GM12892 (cell line): ENCODE measurements around the gene SLC18A3.

ENCODE experiments used
- DNase-seq: peaks from one replicate; pipeline ENCODE4 v3.0.0; 2011; ENCODE audit not compliant: insufficient read length
- FAIRE-seq: peaks from 2 replicates; lab custom pipeline; 2011; peaks lifted over from hg19 to GRCh38; lab: Jason Lieb, UNC
- POLR2A ChIP-seq: IDR thresholded peaks from 2 replicates; pipeline ENCODE4 v1.6.1; 2011; ENCODE audit warnings: low read depth, low read length, control low read depth
- POLR2AphosphoS5 ChIP-seq: IDR thresholded peaks from 2 replicates; pipeline ENCODE4 v1.6.1; 2011; ENCODE audit warnings: low read depth, low read length, control low read depth
- TAF1 ChIP-seq: IDR thresholded peaks from 2 replicates; pipeline ENCODE4 v1.6.1; 2011; ENCODE audit warnings: low read depth, mild to moderate bottlenecking, control low read depth, low read length, borderline replicate concordance

Gene SLC18A3

GRCh38 chr10:49608166-49609005 is 1.7 kb upstream of the SLC18A3 start:
- DNase-seq = no peak
- FAIRE-seq = no peak
- TF ChIP-seq POLR2AphosphoS5 (no peak), TAF1 (no peak), POLR2A (no peak)

- TF ChIP-seq POLR2AphosphoS5 (no peak), TAF1 (no peak), POLR2A (no peak)
- no peak for DNase-seq
Measured at GRCh38 chr10:49609006-49609282, 1.2 kb upstream of the SLC18A3 start.

GRCh38 chr10:49609283-49610113 is 612 bp upstream of the SLC18A3 start:
- TF ChIP-seq POLR2A (no peak), POLR2AphosphoS5 (no peak), TAF1 (no peak)
- FAIRE-seq (no peak), DNase-seq (no peak)

More at GRCh38 chr10:49609006-49609282, 1.2 kb upstream of the SLC18A3 start:
- FAIRE-seq = no peak

GRCh38 chr10:49610458-49611165 is 502 bp downstream of the SLC18A3 start:
- no peak for FAIRE-seq
- TF ChIP-seq POLR2A (no peak), POLR2AphosphoS5 (no peak), TAF1 (no peak)
- no peak for DNase-seq

- DNase-seq (no peak), FAIRE-seq (no peak)
- no peak for TF ChIP-seq POLR2A
- no peak for TF ChIP-seq TAF1
- TF ChIP-seq POLR2AphosphoS5 = no peak
Measured at GRCh38 chr10:49611166-49611815, 1.2 kb downstream of the SLC18A3 start.

GRCh38 chr10:49611816-49612512 is 1.9 kb downstream of the SLC18A3 start:
- no peak for DNase-seq
- no peak for TF ChIP-seq POLR2A
- TF ChIP-seq POLR2AphosphoS5 = no peak
- no peak for FAIRE-seq

- no peak for TF ChIP-seq TAF1
- TF ChIP-seq POLR2A = no peak
- TF ChIP-seq POLR2AphosphoS5 = no peak
- DNase-seq (no peak), FAIRE-seq (no peak)
Measured at GRCh38 chr10:49612513-49613164, 2.5 kb downstream of the SLC18A3 start.

GRCh38 chr10:49613165-49613881 is 3.2 kb downstream of the SLC18A3 start:
- no peak for TF ChIP-seq TAF1
- no peak for TF ChIP-seq POLR2AphosphoS5
- no peak for TF ChIP-seq POLR2A
- no peak for FAIRE-seq
- DNase-seq = no peak

- DNase-seq (no peak), FAIRE-seq (no peak)
- no peak for TF ChIP-seq TAF1
- no peak for TF ChIP-seq POLR2AphosphoS5
- no peak for TF ChIP-seq POLR2A
Measured at GRCh38 chr10:49613882-49614241, 3.8 kb downstream of the SLC18A3 start, which contains the start of gene CHAT. CHAT (plus strand) TSS chr10:49614037; CDS start chr10:49614190, 153 bp downstream.
